Astrocyte of the cerebellum (primary cell): ENCODE data around the gene DIPK1B.
A peak's percentile ranks its signal among the peaks of the same experiment; 100 is the strongest.

Source experiments
- DNase-seq: peaks from one replicate; pipeline ENCODE4 v3.0.0-alpha.2; 2011; ENCODE audit warnings: low read depth
- H3K4me3 ChIP-seq: 2 replicates; pipeline ENCODE4 v1.5.1; 2011; ENCODE audit warnings: mild to moderate bottlenecking, low read depth, low read length, moderate library complexity
- CTCF ChIP-seq: IDR thresholded peaks from 2 replicates; pipeline ENCODE4 v1.5.1; 2012; ENCODE audit warnings: low read length, low read depth, moderate library complexity, mild to moderate bottlenecking; ENCODE audit errors: missing control alignments
- in situ Hi-C: cut with HindIII; loops from 2 replicates; pipeline ENCODE4 v1.10.0; 2017; ENCODE audit warnings: low sequenced_read_pairs

The DIPK1B gene

DNA sequence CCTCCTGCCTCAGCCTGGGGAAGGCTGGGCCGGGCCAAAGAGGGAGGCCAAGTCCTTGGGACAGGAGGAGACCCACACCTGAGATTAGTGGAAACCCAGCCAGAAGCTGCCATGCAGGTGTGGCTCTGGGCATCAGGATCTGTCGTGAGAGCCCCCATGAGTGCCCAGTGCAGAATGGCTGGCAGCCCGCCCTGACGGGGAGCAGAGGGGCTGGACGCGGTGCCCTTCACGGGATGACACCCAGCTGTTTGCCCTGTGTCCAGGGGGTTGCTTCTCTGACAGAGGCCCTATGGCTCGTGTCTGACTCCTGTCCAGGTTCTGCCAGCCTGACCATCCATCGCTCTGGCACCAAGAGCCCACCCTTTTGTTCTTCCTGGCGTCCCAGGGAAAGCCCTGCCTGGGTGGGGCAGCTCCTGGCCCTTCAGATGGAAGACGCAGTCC lies 8.5 kb downstream of the DIPK1B start:
- no peak overlapping the region for H3K4me3 ChIP-seq
- in situ Hi-C loops, result no loop called here
- TF ChIP-seq CTCF, result no peak
- no peak for DNase-seq

GRCh38 chr9:136721339-136722092 lies 9.1 kb downstream of the DIPK1B start:
- in situ Hi-C loops, result no loop called here
- DNase-seq, result peak; percentile 12
- no peak overlapping the region for H3K4me3 ChIP-seq
- no peak for TF ChIP-seq CTCF

GRCh38 chr9:136722093-136722968 lies 10.0 kb downstream of the DIPK1B start:
- TF ChIP-seq CTCF, result no peak
- DNase-seq, result no peak
- H3K4me3 ChIP-seq, result no peak overlapping the region
- in situ Hi-C loops, result no loop called here

DNA sequence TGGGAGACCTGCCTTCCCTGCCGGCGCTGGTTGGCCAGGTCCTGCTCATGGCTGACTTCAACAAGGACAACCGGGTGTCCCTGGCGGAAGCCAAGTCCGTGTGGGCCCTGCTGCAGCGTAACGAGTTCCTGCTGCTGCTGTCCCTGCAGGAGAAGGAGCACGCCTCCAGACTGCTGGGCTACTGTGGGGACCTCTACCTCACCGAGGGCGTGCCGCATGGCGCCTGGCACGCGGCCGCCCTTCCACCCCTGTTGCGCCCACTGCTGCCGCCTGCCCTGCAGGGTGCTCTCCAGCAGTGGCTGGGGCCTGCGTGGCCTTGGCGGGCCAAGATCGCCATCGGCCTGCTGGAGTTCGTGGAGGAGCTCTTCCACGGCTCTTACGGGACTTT lies 10.6 kb downstream of the DIPK1B start:
- no peak for TF ChIP-seq CTCF
- in situ Hi-C loops, result no loop called here
- H3K4me3 ChIP-seq, result no peak overlapping the region
- DNase-seq, result no peak

DNA sequence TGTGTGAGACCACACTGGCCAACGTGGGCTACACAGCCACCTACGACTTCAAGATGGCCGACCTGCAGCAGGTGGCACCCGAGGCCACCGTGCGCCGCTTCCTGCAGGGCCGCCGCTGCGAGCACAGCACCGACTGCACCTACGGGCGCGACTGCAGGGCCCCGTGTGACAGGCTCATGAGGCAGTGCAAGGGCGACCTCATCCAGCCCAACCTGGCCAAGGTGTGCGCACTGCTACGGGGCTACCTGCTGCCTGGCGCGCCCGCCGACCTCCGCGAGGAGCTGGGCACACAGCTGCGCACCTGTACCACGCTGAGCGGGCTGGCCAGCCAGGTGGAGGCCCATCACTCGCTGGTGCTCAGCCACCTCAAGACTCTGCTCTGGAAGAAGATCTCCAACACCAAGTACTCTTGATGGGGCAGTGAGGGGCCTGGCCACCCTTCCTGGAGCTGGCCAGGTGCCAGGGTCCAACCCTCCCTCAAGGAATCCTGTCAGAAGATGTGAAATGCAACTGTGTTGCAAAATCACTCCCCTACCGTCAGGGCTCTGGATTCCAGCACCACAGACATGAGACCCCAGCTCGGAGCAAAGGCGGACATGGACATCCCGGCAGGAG lies 11.1 kb downstream of the DIPK1B start:
- TF ChIP-seq CTCF, result no peak
- in situ Hi-C loops, result no loop called here
- no peak overlapping the region for H3K4me3 ChIP-seq

GRCh38 chr9:136723989-136724388 lies 11.6 kb downstream of the DIPK1B start:
- DNase-seq, result no peak

More for the DNA sequence above, 11.1 kb downstream of the DIPK1B start:
- no peak for DNase-seq

More at GRCh38 chr9:136723989-136724388, 11.6 kb downstream of the DIPK1B start:
- in situ Hi-C loops, result no loop called here
- TF ChIP-seq CTCF, result no peak
- H3K4me3 ChIP-seq, result no peak overlapping the region
